ACC112 (cell line): ENCODE measurements around the gene MGAT4D.
"Not testable (repeated sequence)": the region's sequence is repeated elsewhere in the genome, so short reads cannot be mapped to it uniquely, and the experiment has no call there.

ENCODE experiments used
- H2AFZ ChIP-seq: fragments of 200-600 bp; sonication (generic); one replicate; pipeline ENCODE4 v1.6.0; 2017; ENCODE audit warnings: antibody characterized with exemption, low read length; ENCODE audit not compliant: unreplicated experiment
- H3K27ac ChIP-seq: fragments of 200-600 bp; sonication (generic); 2 replicates; pipeline ENCODE4 v1.5.1; 2014; ENCODE audit warnings: low read depth, mild to moderate bottlenecking, antibody characterized with exemption, low read length, moderate library complexity
- H3K27me3 ChIP-seq: fragments of 200-600 bp; sonication (generic); 2 replicates; pipeline ENCODE4 v1.6.1; 2014; ENCODE audit warnings: mild to moderate bottlenecking, antibody characterized with exemption, low read length, moderate library complexity, mixed read lengths; ENCODE audit not compliant: insufficient read depth
- H3K36me3 ChIP-seq: fragments of 200-600 bp; sonication (generic); 2 replicates; pipeline ENCODE4 v1.6.1; 2016; ENCODE audit warnings: mild to moderate bottlenecking, antibody characterized with exemption, low read length, moderate library complexity, mixed read lengths; ENCODE audit not compliant: insufficient read depth
- H3K4me1 ChIP-seq: fragments of 200-600 bp; sonication (generic); one replicate; pipeline ENCODE4 v1.6.1; 2016; ENCODE audit warnings: low read length, mixed read lengths; ENCODE audit not compliant: insufficient read depth, unreplicated experiment, control insufficient read depth
- H3K4me3 ChIP-seq: fragments of 200-600 bp; sonication (generic); 2 replicates; pipeline ENCODE4 v1.5.1; 2014; ENCODE audit warnings: mild to moderate bottlenecking, low read depth, low read length
- H3K79me2 ChIP-seq: fragments of 200-600 bp; sonication (generic); one replicate; pipeline ENCODE4 v1.6.0; 2016; ENCODE audit warnings: low read length; ENCODE audit not compliant: control insufficient read depth, unreplicated experiment, insufficient read depth

Gene MGAT4D

DNA sequence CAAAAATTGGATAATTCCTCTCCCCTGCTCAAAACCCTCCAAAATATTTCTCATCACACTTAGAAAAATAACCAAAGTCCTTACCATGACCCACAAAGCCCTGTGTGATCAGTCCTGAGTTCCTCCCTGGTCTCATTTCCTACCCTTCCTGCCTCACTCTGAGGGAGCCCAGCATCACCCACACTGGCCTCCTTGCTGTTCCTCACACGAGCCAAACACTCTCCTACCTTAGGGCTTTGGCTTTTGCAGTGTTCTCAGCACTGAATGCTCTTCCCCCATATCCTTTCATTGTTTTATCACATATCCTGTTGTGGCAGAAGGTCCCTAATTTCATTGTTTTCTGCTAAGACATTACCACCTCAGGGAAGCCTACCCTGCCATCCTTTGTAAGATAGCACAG is 12.2 kb downstream of the MGAT4D start:
- H3K27ac ChIP-seq, result no peak overlapping the region
- no peak overlapping the region for H3K4me3 ChIP-seq
- no peaks in the 10 kb centered on the region for H3K4me1 ChIP-seq
- H3K27me3 ChIP-seq, result peaks cover 24% of the 10 kb centered on the region; the same call in 1 of the 2 replicates
- H2AFZ ChIP-seq, result no peak overlapping the region
- H3K79me2 ChIP-seq, result no peaks in the 10 kb centered on the region
- H3K36me3 ChIP-seq, result no peaks in the 10 kb centered on the region

DNA sequence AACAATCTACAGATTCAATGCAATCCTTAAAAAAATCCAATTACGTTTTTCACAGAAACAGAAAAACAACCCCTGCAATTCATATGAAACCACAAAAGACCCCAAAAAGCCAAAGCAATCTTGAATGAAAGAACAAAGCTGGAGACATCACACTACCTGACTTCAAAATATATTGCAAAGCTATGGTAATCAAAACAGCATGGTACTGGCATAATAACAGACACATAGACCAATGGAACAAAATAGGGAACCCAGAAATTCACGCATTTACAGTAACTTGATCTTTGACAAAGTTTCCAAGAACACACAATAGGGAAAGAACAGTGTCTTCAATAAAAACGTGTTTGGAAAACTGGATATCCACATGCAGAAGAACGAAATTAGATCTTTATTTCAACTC is 14.6 kb downstream of the MGAT4D start:
- Histone ChIP-seq H3K27ac (no peak overlapping the region), H3K36me3 (no peaks in the 10 kb centered on the region), H3K4me1 (no peaks in the 10 kb centered on the region), H2AFZ (no peak overlapping the region), H3K27me3 (peaks cover 24% of the 10 kb centered on the region), H3K4me3 (no peak overlapping the region), H3K79me2 (no peaks in the 10 kb centered on the region)

DNA sequence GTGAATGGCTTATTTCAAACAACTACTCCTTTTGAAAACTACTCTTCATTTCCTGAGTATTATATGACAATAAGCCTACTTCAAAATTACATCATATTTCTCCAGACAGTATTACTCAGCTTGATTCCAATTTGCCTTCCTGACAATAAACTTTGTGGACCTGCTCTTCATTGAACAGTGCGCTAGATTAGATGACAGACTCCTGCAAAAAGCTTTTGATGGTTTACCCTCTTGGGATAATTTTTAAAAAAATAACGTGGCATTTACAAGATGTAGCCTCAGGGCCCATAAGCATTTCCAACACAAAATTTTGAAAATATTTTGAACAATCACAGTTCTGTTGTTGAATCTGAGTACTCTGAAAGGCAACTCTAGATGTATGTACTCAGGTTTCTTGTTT is 25.9 kb downstream of the MGAT4D start:
- H3K4me1 ChIP-seq, result no peaks in the 10 kb centered on the region
- H3K27ac ChIP-seq, result no peak overlapping the region
- no peak overlapping the region for H2AFZ ChIP-seq
- no peak overlapping the region for H3K4me3 ChIP-seq
- no peaks in the 10 kb centered on the region for H3K79me2 ChIP-seq
- no peaks in the 10 kb centered on the region for H3K36me3 ChIP-seq
- H3K27me3 ChIP-seq, result peaks cover 54% of the 10 kb centered on the region

DNA sequence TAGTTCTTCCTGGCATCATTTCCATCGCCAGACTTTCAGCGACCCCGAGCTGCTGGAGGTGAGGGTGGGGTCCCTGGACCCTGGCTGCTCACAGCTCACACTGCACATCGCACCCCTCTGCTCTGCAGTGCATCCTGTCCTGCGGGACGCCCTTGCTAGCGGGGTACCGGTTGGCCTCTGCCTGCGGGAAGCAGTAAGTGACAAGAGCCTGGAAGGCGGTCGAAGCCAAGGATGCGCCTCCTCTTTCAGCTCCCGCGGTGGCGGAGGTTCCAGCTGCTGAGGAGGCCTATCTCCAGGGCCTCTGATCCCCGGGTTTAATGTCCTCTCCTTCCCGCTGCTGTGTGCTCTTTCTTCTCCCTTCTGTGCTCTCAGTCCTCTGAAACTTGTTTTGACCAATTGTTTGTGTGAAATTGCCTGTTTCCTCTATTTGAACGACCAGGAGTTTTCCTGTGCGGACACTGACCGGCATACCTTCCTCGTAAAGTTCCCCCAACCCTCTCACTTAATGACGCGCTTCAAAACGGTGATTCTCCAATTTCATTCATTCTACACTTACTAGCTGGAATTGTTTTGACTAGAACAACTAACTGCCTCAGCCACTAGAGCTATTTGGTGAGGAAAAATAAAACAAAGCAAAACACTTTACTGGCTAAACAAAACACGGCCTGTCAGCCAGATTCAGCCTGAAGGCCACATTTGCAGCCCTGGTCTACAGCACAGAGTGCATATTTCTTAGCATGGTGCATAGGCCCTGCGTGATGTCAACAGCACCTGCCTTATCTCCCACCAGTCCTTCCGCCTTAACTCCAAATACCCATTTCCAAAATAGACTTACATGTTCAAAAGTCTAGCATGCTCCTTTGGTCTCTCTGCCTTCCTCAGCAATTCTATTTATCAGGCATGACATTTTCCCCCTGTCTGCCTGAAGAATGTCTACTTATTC is 28.0 kb downstream of the MGAT4D start:
- no peak overlapping the region for H3K27ac ChIP-seq
- no peak overlapping the region for H3K4me3 ChIP-seq
- H3K4me1 ChIP-seq, result no peaks in the 10 kb centered on the region
- no peaks in the 10 kb centered on the region for H3K36me3 ChIP-seq
- peaks cover 68% of the 10 kb centered on the region for H3K27me3 ChIP-seq
- H2AFZ ChIP-seq, result no peak overlapping the region
- no peaks in the 10 kb centered on the region for H3K79me2 ChIP-seq

DNA sequence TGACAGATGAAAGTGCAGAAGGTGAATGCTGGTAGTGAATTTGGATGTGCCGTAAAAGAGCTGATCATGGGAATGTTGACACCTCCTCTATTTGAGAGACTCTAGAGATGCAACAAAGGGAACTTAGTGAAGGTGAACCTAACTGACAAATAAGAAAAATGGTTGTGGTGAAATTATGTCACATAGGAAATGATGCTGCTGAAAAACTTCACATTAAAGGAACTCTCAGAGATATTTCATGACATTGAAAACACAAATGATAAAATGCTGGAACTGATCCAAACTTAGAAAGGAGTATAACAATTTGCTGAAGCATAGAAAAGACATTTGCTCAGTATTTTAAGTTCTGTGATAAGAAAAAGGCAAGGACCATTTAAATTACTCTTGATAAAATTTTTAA is 31.9 kb downstream of the MGAT4D start:
- Histone ChIP-seq H3K79me2 (no peaks in the 10 kb centered on the region), H3K4me1 (no peaks in the 10 kb centered on the region), H2AFZ (no peak overlapping the region), H3K4me3 (no peak overlapping the region), H3K27me3 (peaks cover 48% of the 10 kb centered on the region), H3K36me3 (no peaks in the 10 kb centered on the region), H3K27ac (no peak overlapping the region)

DNA sequence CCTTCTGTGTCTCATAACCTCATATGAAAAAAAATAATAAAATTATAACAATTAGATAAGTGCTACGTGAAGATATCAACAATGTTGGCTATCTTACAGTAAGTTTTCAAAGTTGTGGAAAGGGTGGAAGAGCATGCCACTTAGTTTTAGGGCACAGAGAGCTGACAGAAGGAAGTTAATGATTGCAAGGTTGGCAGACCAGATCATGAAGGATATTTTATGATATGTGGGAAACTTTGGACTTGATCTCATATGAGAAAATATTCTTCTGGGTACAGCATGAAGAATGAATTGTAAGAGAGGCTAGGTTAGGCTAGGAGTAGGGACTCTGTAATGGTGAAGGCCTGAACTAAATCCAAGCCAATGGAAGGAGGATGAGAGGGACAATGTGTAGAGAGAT is 34.5 kb downstream of the MGAT4D start:
- H3K4me1 ChIP-seq, result no peaks in the 10 kb centered on the region
- no peak overlapping the region for H3K4me3 ChIP-seq
- H3K79me2 ChIP-seq, result no peaks in the 10 kb centered on the region
- no peaks in the 10 kb centered on the region for H3K36me3 ChIP-seq
- H3K27me3 ChIP-seq, result peaks cover 30% of the 10 kb centered on the region
- no peak overlapping the region for H3K27ac ChIP-seq
- no peak overlapping the region for H2AFZ ChIP-seq

DNA sequence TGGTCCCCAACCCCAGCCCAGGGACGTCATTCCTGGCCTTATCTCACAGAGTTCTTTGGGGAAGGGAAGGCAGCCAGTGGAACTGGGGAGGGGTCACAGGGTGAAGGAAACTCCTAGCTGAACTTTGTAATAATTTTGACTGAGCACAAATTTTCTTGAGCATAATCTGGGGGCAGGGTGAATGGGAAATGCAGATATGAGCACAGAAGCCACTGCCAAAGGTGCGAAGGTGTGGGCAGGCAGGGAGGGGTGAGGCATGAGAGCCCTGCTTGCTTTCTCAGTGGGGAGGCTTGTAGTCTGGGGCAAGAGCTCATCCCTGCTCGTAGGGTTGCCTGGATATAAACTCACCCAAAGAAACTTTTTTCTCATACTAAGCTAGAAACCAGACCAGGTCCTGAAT is 34.9 kb downstream of the MGAT4D start:
- no peak overlapping the region for H2AFZ ChIP-seq
- H3K27ac ChIP-seq, result no peak overlapping the region
- H3K36me3 ChIP-seq, result no peaks in the 10 kb centered on the region
- no peaks in the 10 kb centered on the region for H3K79me2 ChIP-seq
- peaks cover 30% of the 10 kb centered on the region for H3K27me3 ChIP-seq
- H3K4me1 ChIP-seq, result no peaks in the 10 kb centered on the region
- H3K4me3 ChIP-seq, result no peak overlapping the region

DNA sequence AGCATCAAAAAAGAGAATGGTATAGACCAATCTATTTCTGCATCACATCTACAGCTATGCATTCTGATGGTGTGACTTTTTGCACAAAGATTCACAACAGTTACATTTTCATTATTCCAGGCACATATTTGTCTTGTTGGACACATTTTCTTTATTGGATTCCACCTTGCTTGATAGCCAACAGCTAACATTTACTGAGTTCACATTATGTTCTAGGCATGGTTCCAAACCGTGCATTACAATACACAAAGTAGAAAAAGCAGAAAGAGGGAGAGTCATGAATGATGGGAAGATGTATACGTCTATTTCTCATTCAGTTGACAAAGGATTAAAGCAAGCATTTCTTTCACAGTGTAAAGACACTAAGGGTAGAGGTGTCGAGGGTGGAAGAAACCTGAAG is 47.7 kb downstream of the MGAT4D start:
- Histone ChIP-seq H3K27ac (no peak overlapping the region), H3K4me1 (no peaks in the 10 kb centered on the region), H3K27me3 (peaks cover 47% of the 10 kb centered on the region), H2AFZ (no peak overlapping the region), H3K36me3 (no peaks in the 10 kb centered on the region), H3K4me3 (no peak overlapping the region), H3K79me2 (no peaks in the 10 kb centered on the region)

DNA sequence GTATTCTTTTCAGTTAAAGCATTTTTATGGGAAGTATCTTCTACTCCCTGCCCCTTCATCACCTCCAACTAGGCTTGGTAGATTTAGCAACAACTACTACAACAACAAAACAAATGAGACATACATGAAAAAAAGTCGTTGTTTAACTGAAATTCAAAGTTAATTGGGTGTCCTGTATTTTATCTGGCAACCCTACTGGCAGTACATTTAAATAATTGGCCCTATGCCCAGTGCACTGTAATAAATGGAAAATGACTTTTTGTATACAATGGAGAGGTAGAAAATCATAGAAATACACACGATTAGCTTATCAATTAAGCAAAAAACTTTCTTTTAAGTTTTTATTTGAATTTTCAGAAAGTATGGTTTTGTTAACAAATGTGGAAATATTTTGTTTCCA is 49.3 kb downstream of the MGAT4D start:
- Histone ChIP-seq H2AFZ (no peak overlapping the region), H3K4me1 (no peaks in the 10 kb centered on the region), H3K79me2 (no peaks in the 10 kb centered on the region), H3K4me3 (no peak overlapping the region), H3K27me3 (peaks cover 37% of the 10 kb centered on the region), H3K36me3 (no peaks in the 10 kb centered on the region), H3K27ac (no peak overlapping the region)

DNA sequence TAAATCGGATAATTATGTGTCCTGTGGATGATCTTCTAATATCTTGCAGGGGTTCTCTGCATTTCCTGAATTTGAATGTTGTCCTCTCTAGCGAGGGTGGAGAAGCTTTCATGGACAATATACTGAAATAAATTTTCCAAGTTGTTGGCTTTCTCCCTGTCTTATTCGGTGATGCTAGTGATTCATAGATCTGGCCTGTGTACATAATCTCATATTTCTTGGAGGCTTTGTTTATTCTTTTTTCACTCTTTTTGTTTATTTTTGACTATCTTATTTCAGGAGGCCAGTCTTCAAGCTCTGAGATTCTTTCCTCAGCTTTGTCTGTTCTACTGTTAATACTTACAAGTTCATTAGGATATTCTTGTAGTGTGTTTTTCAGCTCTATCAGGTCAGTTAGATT is 49.9 kb downstream of the MGAT4D start:
- Histone ChIP-seq H3K27me3 (peaks cover 34% of the 10 kb centered on the region), H3K4me3 (no peak overlapping the region), H3K36me3 (no peaks in the 10 kb centered on the region), H3K27ac (no peak overlapping the region), H2AFZ (no peak overlapping the region), H3K79me2 (no peaks in the 10 kb centered on the region), H3K4me1 (no peaks in the 10 kb centered on the region)

DNA sequence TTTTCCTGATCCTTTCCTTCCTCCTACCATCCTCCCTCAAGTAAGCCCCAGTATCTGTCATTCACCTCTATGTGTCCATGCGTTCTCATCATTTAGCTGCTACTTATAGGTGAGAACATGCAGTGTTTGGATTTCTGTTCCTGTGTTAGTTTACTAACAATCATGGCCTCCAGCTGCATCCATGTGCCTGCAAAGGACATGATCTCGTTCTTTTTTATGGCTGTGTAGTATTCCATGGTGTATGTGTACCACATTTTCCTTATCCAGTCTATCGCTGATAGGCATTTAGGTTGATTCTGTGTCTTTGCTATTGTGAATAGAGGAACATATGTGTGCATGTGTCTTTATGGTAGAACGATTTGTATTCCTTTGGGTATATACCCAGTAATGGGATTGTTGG is 53.7 kb downstream of the MGAT4D start:
- H2AFZ ChIP-seq, H3K4me1 ChIP-seq, H3K36me3 ChIP-seq, H3K27ac ChIP-seq, H3K4me3 ChIP-seq, H3K79me2 ChIP-seq: not testable (repeated sequence)
- peaks cover 34% of the 10 kb centered on the region for H3K27me3 ChIP-seq
